ENCODE results near the gene FXYD5. TPM values are rescaled to one million over a fixed set of nuclear protein-coding genes. Genes with fewer than 3 reads are reported as not detected.
A peak's percentile ranks its signal among the peaks of the same experiment; 100 is the strongest.
"Not testable (repeated sequence)": the region's sequence is repeated elsewhere in the genome, so short reads cannot be mapped to it uniquely, and the experiment has no call there.

FXYD5 gene
- total RNA-seq, 1 donor from 2014 or later: 138 TPM

- Histone ChIP-seq H3K9me3 (no peaks in the 10 kb centered on the region), H3K4me3 (no peak overlapping the region), H3K27ac (no peak overlapping the region), H3K36me3 (no peaks in the 10 kb centered on the region), H3K4me1 (peaks cover 11 to 15% of the 10 kb centered on the region in 2 donors), H3K27me3 (no peaks in the 10 kb centered on the region)
- intact Hi-C loops (cut with DNase I): no loop called here
- DNase-seq (ENCODE audit: low spot score in 2 of 2): no peak
- TF ChIP-seq CTCF (IDR thresholded peaks at IDR 0.05): no peak
Observed at GRCh38 chr19:35151273-35152065, 3.1 kb upstream of the FXYD5 start.

GRCh38 chr19:35153129-35153522 is 1.4 kb upstream of the FXYD5 start:
- H3K9me3 ChIP-seq; DNase-seq (ENCODE audit: low spot score in 2 of 2); intact Hi-C loops (cut with DNase I); H3K27ac ChIP-seq; H3K27me3 ChIP-seq; H3K36me3 ChIP-seq: not testable (repeated sequence)
- H3K4me3 ChIP-seq: peak overlapping the region in 1 of 2 donors; percentile 88
- peaks cover 11 to 15% of the 10 kb centered on the region in 2 donors for H3K4me1 ChIP-seq

GRCh38 chr19:35153701-35154524 is 622 bp upstream of the FXYD5 start:
- peak; percentile 45 to 59 (median 59) for TF ChIP-seq CTCF (IDR thresholded peaks at IDR 0.05)
- Histone ChIP-seq H3K27me3 (no peaks in the 10 kb centered on the region), H3K9me3 (no peaks in the 10 kb centered on the region), H3K4me3 (peak overlapping the region; percentile 52 to 88), H3K36me3 (peaks cover 9 to 11% of the 10 kb centered on the region in 2 donors), H3K27ac (peak overlapping the region; percentile 62 to 69), H3K4me1 (peaks cover 11 to 15% of the 10 kb centered on the region in 2 donors)
- DNase-seq (ENCODE audit: low spot score in 2 of 2): no peak
- intact Hi-C loops (cut with DNase I): loop anchor here (1.0 kb wide), 1 partner anchor 13 kb away; no protein-coding TSS in a partner anchor

- intact Hi-C loops (cut with DNase I): loop anchor here (5.0 kb wide), 1 partner anchor 112 kb away; the partner anchor contains the start of gene USF2
- peaks cover 11 to 15% of the 10 kb centered on the region in 2 donors for H3K4me1 ChIP-seq
Observed at GRCh38 chr19:35155441-35155840, 906 bp downstream of the FXYD5 start.

GRCh38 chr19:35155981-35156672 is 1.6 kb downstream of the FXYD5 start:
- TF ChIP-seq CTCF (IDR thresholded peaks at IDR 0.05): no peak
- peaks cover 11 to 15% of the 10 kb centered on the region in 2 donors for H3K4me1 ChIP-seq
- peak overlapping the region; percentile 62 to 69 for H3K27ac ChIP-seq
- H3K36me3 ChIP-seq: peaks cover 17 to 31% of the 10 kb centered on the region in 2 donors
- DNase-seq (ENCODE audit: low spot score in 2 of 2): no peak
- intact Hi-C loops (cut with DNase I): loop anchor here (5.0 kb wide), 1 partner anchor 111 kb away; the partner anchor contains the start of gene USF2
- H3K9me3 ChIP-seq: no peaks in the 10 kb centered on the region
- H3K4me3 ChIP-seq: peak overlapping the region; percentile 52 to 88
- no peaks in the 10 kb centered on the region for H3K27me3 ChIP-seq

More at GRCh38 chr19:35155441-35155840, 906 bp downstream of the FXYD5 start:
- no peak for DNase-seq (ENCODE audit: low spot score in 2 of 2)
- Histone ChIP-seq H3K36me3 (peaks cover 15 to 24% of the 10 kb centered on the region in 2 donors), H3K9me3 (no peaks in the 10 kb centered on the region), H3K27me3 (no peaks in the 10 kb centered on the region), H3K4me3 (peak overlapping the region; percentile 52 to 88), H3K27ac (peak overlapping the region; percentile 62 to 69)
- TF ChIP-seq CTCF (IDR thresholded peaks at IDR 0.05): no peak
